H1 (cell line): ENCODE data around the gene GPA33. TPM values are rescaled to one million over a fixed set of nuclear protein-coding genes. Genes with fewer than 3 reads are reported as not detected.

Experiments used
- CTCF ChIA-PET: fragments of 300-600 bp; sonication (Branson Sonifier 250); formaldehyde crosslinking; loops from one replicate; lab custom pipeline; 2021; ENCODE audit not compliant: partially characterized antibody; lab: Charles Lee
- POLR2A ChIA-PET: fragments of 300-600 bp; sonication (Branson Sonifier 250); formaldehyde crosslinking; loops from one replicate; lab custom pipeline; 2021; ENCODE audit warnings: inconsistent platforms; ENCODE audit not compliant: partially characterized antibody; lab: Charles Lee
- DNase-seq, 2 experiments: peaks; one replicate each; pipeline versions ENCODE4 v3.0.0 to v3.0.0-alpha.2; 2010 to 2022; ENCODE audit warnings: low spot score in 2 of 2, low read depth in 1 of 2, mixed read lengths in 1 of 2
- FAIRE-seq: peaks from 2 replicates; lab custom pipeline; 2011; peaks lifted over from hg19 to GRCh38; lab: Jason Lieb, UNC
- H2AFZ ChIP-seq: 2 replicates; pipeline ENCODE4 v1.8.1; 2012; ENCODE audit warnings: low read length, inconsistent platforms
- H2AK5ac ChIP-seq: 2 replicates; pipeline ENCODE4 v1.6.1; 2013; ENCODE audit warnings: low read depth, low read length
- H2BK120ac ChIP-seq: replicated peaks from 2 replicates; pipeline ENCODE3; 2013; ENCODE audit warnings: low read depth, low read length, inconsistent platforms
- H2BK12ac ChIP-seq: 2 replicates; pipeline ENCODE4 v1.6.1; 2013; ENCODE audit warnings: low read depth, low read length
- H2BK15ac ChIP-seq: 2 replicates; pipeline ENCODE4 v1.6.1; 2013; ENCODE audit warnings: low read length
- H2BK20ac ChIP-seq: 2 replicates; pipeline ENCODE4 v1.6.1; 2013; ENCODE audit warnings: low read length
- H2BK5ac ChIP-seq: 2 replicates; pipeline ENCODE4 v1.6.1; 2013; ENCODE audit warnings: low read depth, low read length
- H3K14ac ChIP-seq: 2 replicates; pipeline ENCODE4 v1.6.1; 2013; ENCODE audit warnings: inconsistent platforms; ENCODE audit not compliant: insufficient read length
- H3K18ac ChIP-seq: 2 replicates; pipeline ENCODE4 v1.6.1; 2013; ENCODE audit warnings: low read length; ENCODE audit errors: extremely low read depth
- H3K23ac ChIP-seq: 2 replicates; pipeline ENCODE4 v1.6.1; 2013; ENCODE audit warnings: inconsistent platforms; ENCODE audit not compliant: insufficient read length
- H3K23me2 ChIP-seq: 2 replicates; pipeline ENCODE4 v1.6.1; 2013; ENCODE audit warnings: low read depth, low read length
- H3K27ac ChIP-seq: 2 replicates; pipeline ENCODE4 v1.6.1; 2011; ENCODE audit warnings: low read depth, low read length, inconsistent platforms
- H3K27me3 ChIP-seq, 4 experiments: replicated peaks in 1 of 4; 1 replicate in 1 of 4; 2 replicates in 3 of 4; pipeline versions ENCODE4 v1.6.1 to v1.8.1; 2011 to 2013; ENCODE audit warnings: low read length in 3 of 4, mild to moderate bottlenecking in 3 of 4, inconsistent platforms in 2 of 4, mixed read lengths in 2 of 4, moderate library complexity in 1 of 4; ENCODE audit not compliant: control insufficient read depth in 3 of 4, insufficient read depth in 3 of 4; ENCODE audit errors: extremely low read depth in 1 of 4
- H3K36me3 ChIP-seq, 4 experiments: 2 replicates each; pipeline versions ENCODE4 v1.6.1 to v1.8.1; 2011 to 2013; ENCODE audit warnings: mild to moderate bottlenecking in 4 of 4, low read length in 3 of 4, moderate library complexity in 2 of 4, control low read depth in 1 of 4, inconsistent platforms in 1 of 4; ENCODE audit not compliant: insufficient read depth in 4 of 4, control insufficient read depth in 2 of 4
- H3K4ac ChIP-seq: replicated peaks from 2 replicates; pipeline ENCODE3; 2013; ENCODE audit warnings: low read length, low read depth, mixed read lengths, inconsistent platforms; ENCODE audit not compliant: insufficient read length
- H3K4me1 ChIP-seq, 4 experiments: replicated peaks in 1 of 4; 1 replicate in 1 of 4; 2 replicates in 3 of 4; pipeline versions ENCODE4 v1.6.1 to v1.8.1; 2011 to 2013; ENCODE audit warnings: low read length in 3 of 4, inconsistent platforms in 2 of 4, mixed read lengths in 1 of 4; ENCODE audit not compliant: insufficient read depth in 4 of 4, control insufficient read depth in 3 of 4
- H3K4me2 ChIP-seq, 2 experiments: 2 replicates each; pipeline versions ENCODE4 v1.6.1 to v1.8.1; 2011 to 2013; ENCODE audit warnings: low read depth in 2 of 2, low read length in 2 of 2, control low read depth in 1 of 2, inconsistent platforms in 1 of 2, mild to moderate bottlenecking in 1 of 2; ENCODE audit not compliant: insufficient read depth in 1 of 2
- H3K4me3 ChIP-seq, 4 experiments: fragments of 200-600, 300-600 bp in 1 of 4; sonication (generic), shearing (Covaris generic), sonication (Bioruptor Twin) in 1 of 4; 2 replicates each; pipeline versions ENCODE4 v1.5.1 to v1.8.1; 2011 to 2016; ENCODE audit warnings: low read length in 4 of 4, low read depth in 3 of 4, control low read depth in 2 of 4, inconsistent platforms in 2 of 4, mild to moderate bottlenecking in 2 of 4, mixed read lengths in 1 of 4, moderate library complexity in 1 of 4; ENCODE audit not compliant: insufficient read depth in 2 of 4; ENCODE audit errors: extremely low read depth in 1 of 4
- H3K56ac ChIP-seq: replicated peaks from 2 replicates; pipeline ENCODE3; 2013; ENCODE audit warnings: low read depth, mild to moderate bottlenecking, mixed read lengths, low read length, inconsistent platforms; ENCODE audit not compliant: insufficient read length
- H3K79me1 ChIP-seq: 2 replicates; pipeline ENCODE4 v1.6.1; 2013; ENCODE audit warnings: low read depth, low read length, control low read depth
- H3K79me2 ChIP-seq, 2 experiments: 2 replicates each; pipeline versions ENCODE4 v1.6.1 to v1.8.1; 2012 to 2013; ENCODE audit warnings: low read length in 2 of 2, mild to moderate bottlenecking in 2 of 2, inconsistent platforms in 1 of 2; ENCODE audit not compliant: insufficient read depth in 2 of 2, control insufficient read depth in 1 of 2
- H3K9ac ChIP-seq, 4 experiments: replicated peaks in 1 of 4; 1 replicate in 1 of 4; 2 replicates in 3 of 4; pipeline versions ENCODE4 v1.6.1 to v1.8.1; 2011 to 2013; ENCODE audit warnings: low read depth in 3 of 4, low read length in 3 of 4, control low read depth in 2 of 4, mild to moderate bottlenecking in 2 of 4, moderate library complexity in 2 of 4, inconsistent platforms in 1 of 4; ENCODE audit errors: extremely low read depth in 1 of 4
- H3K9me3 ChIP-seq, 2 experiments: 2 replicates each; pipeline versions ENCODE4 v1.6.1 to v1.8.1; 2012 to 2013; ENCODE audit warnings: mild to moderate bottlenecking in 2 of 2, moderate library complexity in 2 of 2, control low read depth in 1 of 2, inconsistent platforms in 1 of 2, low read depth in 1 of 2, low read length in 1 of 2, mixed read lengths in 1 of 2; ENCODE audit not compliant: insufficient read depth in 2 of 2
- H4K20me1 ChIP-seq, 2 experiments: replicated peaks in 1 of 2; 2 replicates each; pipeline versions ENCODE3 to v1.8.1; 2011 to 2013; ENCODE audit warnings: inconsistent platforms in 2 of 2, low read length in 2 of 2, mild to moderate bottlenecking in 1 of 2; ENCODE audit not compliant: insufficient read depth in 2 of 2, control insufficient read depth in 1 of 2
- H4K5ac ChIP-seq: 2 replicates; pipeline ENCODE4 v1.6.1; 2013; ENCODE audit warnings: low read length, low read depth, mixed read lengths, inconsistent platforms; ENCODE audit not compliant: insufficient read length
- H4K8ac ChIP-seq: 2 replicates; pipeline ENCODE4 v1.8.0; 2013; ENCODE audit warnings: mild to moderate bottlenecking, moderate library complexity, low read length, inconsistent platforms; ENCODE audit not compliant: insufficient read depth; ENCODE audit errors: extremely low read depth
- H4K91ac ChIP-seq: replicated peaks from 2 replicates; pipeline ENCODE3; 2013; ENCODE audit warnings: low read length, mixed read lengths, inconsistent platforms; ENCODE audit not compliant: insufficient read length
- BCL11A ChIP-seq, 2 experiments: IDR thresholded peaks; one replicate each; pipeline ENCODE4 v1.6.1; 2011; ENCODE audit warnings: low read depth in 2 of 2, low read length in 2 of 2, mild to moderate bottlenecking in 2 of 2
- FOSL1 ChIP-seq: IDR thresholded peaks from 2 replicates; pipeline ENCODE4 v1.6.1; 2011; ENCODE audit warnings: mild to moderate bottlenecking, low read depth, low read length, moderate library complexity; ENCODE audit not compliant: insufficient read depth
- GABPA ChIP-seq: IDR thresholded peaks from 2 replicates; pipeline ENCODE4 v1.6.1; 2011; ENCODE audit warnings: mild to moderate bottlenecking, low read length, moderate library complexity, borderline replicate concordance; ENCODE audit not compliant: insufficient read depth
- KDM5A ChIP-seq: fragments of 200-600 bp; IDR thresholded peaks from 2 replicates; pipeline ENCODE4 v1.7.1; 2012; ENCODE audit warnings: mild to moderate bottlenecking, low read length, inconsistent platforms, mixed read lengths
- NANOG ChIP-seq: IDR thresholded peaks from 2 replicates; pipeline ENCODE4 v1.6.1; 2011; ENCODE audit warnings: low read length, low read depth, mild to moderate bottlenecking, inconsistent platforms; ENCODE audit not compliant: insufficient read depth, poor library complexity, severe bottlenecking
- SRF ChIP-seq: IDR thresholded peaks from 2 replicates; pipeline ENCODE4 v1.6.1; 2011; ENCODE audit warnings: mild to moderate bottlenecking, low read depth, low read length, moderate library complexity
- SUZ12 ChIP-seq: fragments of 200-600 bp; sonication (generic); IDR thresholded peaks from 2 replicates; pipeline ENCODE4 v1.6.1; 2012; ENCODE audit warnings: mild to moderate bottlenecking, inconsistent platforms, low read length, moderate library complexity, mixed read lengths
- TAF7 ChIP-seq: optimal IDR thresholded peaks from 2 replicates; pipeline ENCODE3; 2011; ENCODE audit warnings: low read depth, mild to moderate bottlenecking, inconsistent platforms, low read length, moderate library complexity, borderline replicate concordance
- TEAD4 ChIP-seq: IDR thresholded peaks from 2 replicates; pipeline ENCODE4 v1.6.1; 2012; ENCODE audit warnings: low read depth, low read length, inconsistent platforms, mixed read lengths
- WGBS, 2 experiments: shearing (Covaris generic) in 1 of 2; methylation state at CpG; one replicate each; pipeline versions ENCODE4 v1.1.6 to v1.1.7; 2013 to 2015; ENCODE audit warnings: low lambda C conversion rate in 2 of 2, mixed read lengths in 2 of 2, inconsistent platforms in 1 of 2, low coverage in 1 of 2, missing lambda C conversion rate in 1 of 2; ENCODE audit not compliant: insufficient replicate concordance in 2 of 2, insufficient coverage in 1 of 2, insufficient read length in 1 of 2; ENCODE audit errors: extremely low coverage in 1 of 2, missing lambda C conversion rate in 1 of 2; 5-methylcytosine and 5-hydroxymethylcytosine counted together
- polyA plus RNA-seq, 7 experiments: library from polyadenylated mRNA; depleted of rRNA in 3 of 7; stranded (reverse) in 5 of 7; unstranded in 2 of 7; fragments of >200 nt in 5 of 7; fragments of 200-250 nt in 2 of 7; gene quantifications; 1 replicate in 5 of 7; 2 replicates in 1 of 7; 4 replicates in 1 of 7; pipeline versions ENCODE4 v1.2.1 to v1.2.3, GENCODE V29; 2011 to 2013; ENCODE audit warnings: missing spikeins in 2 of 7, mixed read lengths in 2 of 7
- total RNA-seq: library from RNA; stranded (reverse); fragmentation: NEBNext Ultra II Directional; extraction: Animal tissue kit (Norgen Biotek cat#: 25700); gene quantifications from 2 replicates; pipeline ENCODE4 v1.2.1, GENCODE V29; 2021
- TF ChIP-seq, protein P1 (sequence below): IDR thresholded peaks from 2 replicates; pipeline ENCODE4 v1.6.1; 2012; ENCODE audit warnings: inconsistent platforms
- TF ChIP-seq, protein P2 (sequence below), 3 experiments: IDR thresholded peaks; 1 replicate in 2 of 3; 2 replicates in 1 of 3; pipeline versions ENCODE4 v1.5.1 to v1.6.1; 2011; ENCODE audit warnings: low read length in 3 of 3, mild to moderate bottlenecking in 3 of 3, inconsistent platforms in 2 of 3, low read depth in 1 of 3, moderate library complexity in 1 of 3; ENCODE audit not compliant: insufficient read depth in 1 of 3; ENCODE audit errors: control extremely low read depth in 1 of 3

The GPA33 gene
- total and polyA plus RNA-seq, 2 of the 8 experiments (the other 6 are each of a cell fraction or from before 2014, with no cell fraction given): 0.19 to 0.67 TPM

DNA sequence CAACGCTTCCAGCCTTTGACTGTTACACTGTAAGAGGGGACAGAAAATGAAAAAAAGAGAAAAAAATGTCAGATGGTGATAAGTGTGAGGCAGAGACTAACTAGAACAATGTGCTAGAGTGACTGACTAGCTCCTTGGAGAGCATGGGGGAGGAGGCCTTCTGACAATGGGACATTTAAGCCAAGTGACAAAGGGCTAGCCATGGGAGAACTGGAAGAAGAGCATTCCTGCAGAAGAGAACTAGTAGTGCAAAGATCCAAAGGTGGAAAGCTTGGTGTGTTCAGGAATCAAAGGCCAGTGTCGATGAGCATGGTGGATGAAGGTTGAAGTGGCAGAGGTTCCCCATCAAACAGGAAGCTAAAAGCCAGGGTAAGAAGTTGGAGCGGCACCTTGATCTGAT, 29.5 kb upstream of the GPA33 start:
- no peak overlapping the region for H4K8ac ChIP-seq
- no peak overlapping the region for H3K4me2 ChIP-seq
- H3K23me2 ChIP-seq: peaks cover 7% of the 10 kb centered on the region
- no peaks in the 10 kb centered on the region for H3K79me2 ChIP-seq
- DNase-seq: no peak
- no peaks in the 10 kb centered on the region for H3K79me1 ChIP-seq
- no peak overlapping the region for H2BK5ac ChIP-seq
- no peak overlapping the region for H3K4ac ChIP-seq
- peaks cover 0 to 14% (median 3%) of the 10 kb centered on the region in 4 experiments; a peak in 5 of 7 replicates for H3K4me1 ChIP-seq
- no peak overlapping the region for H2BK120ac ChIP-seq
- H4K20me1 ChIP-seq: no peaks in the 10 kb centered on the region
- H2BK15ac ChIP-seq: peak overlapping the region; percentile 5; the same call in 1 of the 2 replicates
- H3K14ac ChIP-seq: no peak overlapping the region
- H3K36me3 ChIP-seq: no peaks in the 10 kb centered on the region
- H2AFZ ChIP-seq: no peak overlapping the region
- WGBS, 2 experiments: 90% methylated on average over 3 of the region's 3 CpGs; no CpG with 5 or more reads in 1 of the 2 experiments
- no peaks in the 10 kb centered on the region; a peak in 2 of 7 replicates for H3K27me3 ChIP-seq
- H2AK5ac ChIP-seq: no peak overlapping the region
- no peaks in the 10 kb centered on the region for H3K9me3 ChIP-seq
- H3K9ac ChIP-seq: no peak overlapping the region
- FAIRE-seq: no peak
- H3K56ac ChIP-seq: no peak overlapping the region
- H3K27ac ChIP-seq: no peak overlapping the region
- CTCF ChIA-PET: interaction anchor here (1.0 to 2.4 kb wide), 4 partner anchors 21 to 211 kb away, joined by 3 to 9 read pairs (median 6); no protein-coding TSS in a partner anchor
- H3K23ac ChIP-seq: no peak overlapping the region
- H3K18ac ChIP-seq: no peak overlapping the region
- no peak overlapping the region for H2BK12ac ChIP-seq
- no peak overlapping the region for H3K4me3 ChIP-seq
- no peak overlapping the region for H2BK20ac ChIP-seq
- H4K91ac ChIP-seq: no peak overlapping the region
- POLR2A ChIA-PET: interaction anchor here (2.0 to 2.4 kb wide), 3 partner anchors 10 to 101 kb away, joined by 7 to 9 read pairs (median 8); partner anchors contain the start of gene POU2F1
- H4K5ac ChIP-seq: no peak overlapping the region
- TF ChIP-seq FOSL1 (no peak), SUZ12 (no peak), KDM5A (no peak), TEAD4 (no peak), BCL11A (IDR thresholded peaks at IDR 0.05; ENCODE audit: low read depth in 2 of 2, low read length in 2 of 2) (no peak), SRF (no peak), NANOG (no peak), GABPA (no peak), TAF7 (no peak)
- TF ChIP-seq, protein P1, sequence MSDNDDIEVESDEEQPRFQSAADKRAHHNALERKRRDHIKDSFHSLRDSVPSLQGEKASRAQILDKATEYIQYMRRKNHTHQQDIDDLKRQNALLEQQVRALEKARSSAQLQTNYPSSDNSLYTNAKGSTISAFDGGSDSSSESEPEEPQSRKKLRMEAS: no peak
- TF ChIP-seq, protein P2, sequence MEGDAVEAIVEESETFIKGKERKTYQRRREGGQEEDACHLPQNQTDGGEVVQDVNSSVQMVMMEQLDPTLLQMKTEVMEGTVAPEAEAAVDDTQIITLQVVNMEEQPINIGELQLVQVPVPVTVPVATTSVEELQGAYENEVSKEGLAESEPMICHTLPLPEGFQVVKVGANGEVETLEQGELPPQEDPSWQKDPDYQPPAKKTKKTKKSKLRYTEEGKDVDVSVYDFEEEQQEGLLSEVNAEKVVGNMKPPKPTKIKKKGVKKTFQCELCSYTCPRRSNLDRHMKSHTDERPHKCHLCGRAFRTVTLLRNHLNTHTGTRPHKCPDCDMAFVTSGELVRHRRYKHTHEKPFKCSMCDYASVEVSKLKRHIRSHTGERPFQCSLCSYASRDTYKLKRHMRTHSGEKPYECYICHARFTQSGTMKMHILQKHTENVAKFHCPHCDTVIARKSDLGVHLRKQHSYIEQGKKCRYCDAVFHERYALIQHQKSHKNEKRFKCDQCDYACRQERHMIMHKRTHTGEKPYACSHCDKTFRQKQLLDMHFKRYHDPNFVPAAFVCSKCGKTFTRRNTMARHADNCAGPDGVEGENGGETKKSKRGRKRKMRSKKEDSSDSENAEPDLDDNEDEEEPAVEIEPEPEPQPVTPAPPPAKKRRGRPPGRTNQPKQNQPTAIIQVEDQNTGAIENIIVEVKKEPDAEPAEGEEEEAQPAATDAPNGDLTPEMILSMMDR (IDR thresholded peaks at IDR 0.05; ENCODE audit: control extremely low read depth in 1 of 3, insufficient read depth in 1 of 3, low read depth in 1 of 3, low read length in 3 of 3): no peak
